CD14-positive monocyte (primary cell): ENCODE measurements around the gene SOAT2. TPM values are rescaled to one million over a fixed set of nuclear protein-coding genes. Genes with fewer than 3 reads are reported as not detected.

Source experiments
- DNase-seq, 3 donors: peaks; one replicate each; pipeline ENCODE4 v3.0.0-alpha.2; 2011 to 2022
- H2AFZ ChIP-seq: 2 replicates; pipeline ENCODE4 v1.6.0; 2012; ENCODE audit warnings: mild to moderate bottlenecking, low read depth, low read length, inconsistent platforms; ENCODE audit not compliant: insufficient read depth, poor library complexity, severe bottlenecking
- H3K27ac ChIP-seq, 2 donors: 1 replicate in 1 of 2; 2 replicates in 1 of 2; pipeline ENCODE4 v1.5.1; 2012 to 2013; ENCODE audit warnings: low read length in 2 of 2, control low read depth in 1 of 2, inconsistent platforms in 1 of 2, low read depth in 1 of 2, mild to moderate bottlenecking in 1 of 2
- H3K27me3 ChIP-seq, 2 donors: one replicate each; pipeline versions ENCODE4 v1.6.0 to v1.6.1; 2011 to 2013; ENCODE audit warnings: low read length in 2 of 2; ENCODE audit not compliant: control insufficient read depth in 2 of 2, insufficient read depth in 2 of 2
- H3K36me3 ChIP-seq, 2 donors: replicated peaks in 1 of 2; 1 replicate in 1 of 2; 2 replicates in 1 of 2; pipeline versions ENCODE4 v1.5.1 to v1.6.1; 2012 to 2013; ENCODE audit warnings: low read length in 2 of 2, control low read depth in 1 of 2, inconsistent platforms in 1 of 2, mild to moderate bottlenecking in 1 of 2; ENCODE audit not compliant: insufficient read depth in 2 of 2, control insufficient read depth in 1 of 2
- H3K4me1 ChIP-seq, 2 donors: 1 replicate in 1 of 2; 2 replicates in 1 of 2; pipeline versions ENCODE4 v1.5.1 to v1.6.1; 2012 to 2013; ENCODE audit warnings: low read length in 2 of 2, control low read depth in 1 of 2, inconsistent platforms in 1 of 2, mild to moderate bottlenecking in 1 of 2, moderate library complexity in 1 of 2; ENCODE audit not compliant: insufficient read depth in 2 of 2, control insufficient read depth in 1 of 2
- H3K4me2 ChIP-seq: replicated peaks from 2 replicates; pipeline ENCODE3; 2012; ENCODE audit warnings: low read length, moderate library complexity, mild to moderate bottlenecking; ENCODE audit not compliant: poor library complexity, severe bottlenecking; ENCODE audit errors: extremely low read depth
- H3K4me3 ChIP-seq, 3 experiments: fragments of 200-600 bp in 1 of 3; sonication (generic) in 1 of 3; replicated peaks in 1 of 3; 1 replicate in 2 of 3; 2 replicates in 1 of 3; pipeline ENCODE4 v1.5.1; 2011 to 2013; ENCODE audit warnings: low read length in 3 of 3, mild to moderate bottlenecking in 3 of 3, control low read depth in 2 of 3, low read depth in 2 of 3, inconsistent platforms in 1 of 3, moderate library complexity in 1 of 3
- H3K79me2 ChIP-seq: 2 replicates; pipeline ENCODE4 v1.6.0; 2012; ENCODE audit warnings: mild to moderate bottlenecking, control low read depth, inconsistent platforms, low read length, moderate library complexity; ENCODE audit not compliant: insufficient read depth
- H3K9ac ChIP-seq: 2 replicates; pipeline ENCODE4 v1.6.0; 2017; ENCODE audit warnings: low read length, mild to moderate bottlenecking; ENCODE audit not compliant: insufficient read depth, poor library complexity, severe bottlenecking
- H3K9me3 ChIP-seq, 2 donors: replicated peaks in 1 of 2; 1 replicate in 1 of 2; 2 replicates in 1 of 2; pipeline versions ENCODE4 v1.5.1 to v1.6.1; 2012 to 2013; ENCODE audit warnings: low read length in 2 of 2, control low read depth in 1 of 2; ENCODE audit not compliant: control insufficient read depth in 1 of 2, insufficient read depth in 1 of 2
- H4K20me1 ChIP-seq: 2 replicates; pipeline ENCODE4 v1.6.0; 2012; ENCODE audit warnings: mild to moderate bottlenecking, low read length, control low read depth, moderate library complexity; ENCODE audit not compliant: insufficient read depth
- H3K27ac Mint-ChIP-seq, 7 donors: one replicate each; pipeline ENCODE4 v1.8.0; 2020; ENCODE audit warnings: mild to moderate bottlenecking in 7 of 7, mixed read lengths in 7 of 7, moderate library complexity in 6 of 7, inconsistent platforms in 2 of 7
- H3K27me3 Mint-ChIP-seq, 3 donors: one replicate each; pipeline ENCODE4 v1.8.0; 2021 to 2022; ENCODE audit warnings: low read depth in 3 of 3, mild to moderate bottlenecking in 3 of 3, mixed read lengths in 3 of 3, moderate library complexity in 3 of 3, inconsistent platforms in 1 of 3
- H3K36me3 Mint-ChIP-seq, 2 donors: one replicate each; pipeline ENCODE4 v1.8.0; 2020; ENCODE audit warnings: mixed read lengths in 2 of 2, inconsistent platforms in 1 of 2, mild to moderate bottlenecking in 1 of 2
- H3K4me1 Mint-ChIP-seq: one replicate; pipeline ENCODE4 v1.8.0; 2020; ENCODE audit warnings: mild to moderate bottlenecking, mixed read lengths
- H3K4me3 Mint-ChIP-seq, 2 donors: one replicate each; pipeline ENCODE4 v1.8.0; 2020; ENCODE audit warnings: mild to moderate bottlenecking in 2 of 2, mixed read lengths in 2 of 2, moderate library complexity in 1 of 2
- H3K9me3 Mint-ChIP-seq, 7 donors: one replicate each; pipeline ENCODE4 v1.8.0; 2020 to 2022; ENCODE audit warnings: mixed read lengths in 7 of 7, mild to moderate bottlenecking in 6 of 7, moderate library complexity in 6 of 7, inconsistent platforms in 2 of 7
- WGBS: methylation state at CpG from one replicate; pipeline ENCODE4 v1.1.5; 2013; ENCODE audit warnings: missing lambda C conversion rate; ENCODE audit not compliant: insufficient coverage; 5-methylcytosine and 5-hydroxymethylcytosine counted together
- intact Hi-C, 2 donors: fragments of 100-400 bp; cut with micrococcal nuclease; formaldehyde crosslinking; loops; one replicate each; pipeline versions ENCODE4 v1.15.0 to v1.15.1; 2023
- polyA plus RNA-seq, 3 donors: library from polyadenylated mRNA; depleted of rRNA in 1 of 3; unstranded in 2 of 3; stranded (reverse) in 1 of 3; fragments of 300-500 nt in 2 of 3; fragments of >200 nt in 1 of 3; fragmentation: Illumina TruSeq in 2 of 3; gene quantifications; 1 replicate in 2 of 3; 2 replicates in 1 of 3; pipeline ENCODE4 v1.2.3, GENCODE V29; 2012 to 2021
- TF ChIP-seq, protein P1 (sequence below): fragments of 200-600 bp; IDR thresholded peaks from one replicate; pipeline ENCODE4 v1.8.0; 2022; ENCODE audit warnings: antibody characterized with exemption, mild to moderate bottlenecking

The SOAT2 gene
- polyA plus RNA-seq, 3 donors, result not detected

DNA sequence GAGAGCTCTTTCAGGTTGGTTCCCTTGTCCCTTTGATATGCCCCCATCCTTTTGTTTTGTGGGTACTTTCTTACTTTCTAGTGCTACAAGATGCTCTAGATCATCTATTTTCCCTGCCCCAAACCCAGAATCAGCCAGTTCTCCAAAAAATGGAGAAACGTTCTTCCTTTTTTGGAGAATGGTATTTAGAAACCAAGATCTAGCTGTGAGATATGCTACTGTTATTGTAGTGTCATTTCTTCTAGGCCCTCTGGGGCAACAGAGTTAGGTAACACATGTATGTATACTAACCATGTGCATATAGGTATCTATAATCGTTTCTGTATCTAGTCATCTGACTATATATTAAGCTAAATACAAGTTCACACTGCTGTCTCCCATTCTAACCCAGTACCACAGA, 12.7 kb upstream of the SOAT2 start:
- H3K27me3 Mint-ChIP-seq, result peaks cover 4 to 8% (median 5%) of the 10 kb centered on the region in 3 donors
- no CpG with 5 or more reads among the region's 2 CpGs for WGBS

DNA sequence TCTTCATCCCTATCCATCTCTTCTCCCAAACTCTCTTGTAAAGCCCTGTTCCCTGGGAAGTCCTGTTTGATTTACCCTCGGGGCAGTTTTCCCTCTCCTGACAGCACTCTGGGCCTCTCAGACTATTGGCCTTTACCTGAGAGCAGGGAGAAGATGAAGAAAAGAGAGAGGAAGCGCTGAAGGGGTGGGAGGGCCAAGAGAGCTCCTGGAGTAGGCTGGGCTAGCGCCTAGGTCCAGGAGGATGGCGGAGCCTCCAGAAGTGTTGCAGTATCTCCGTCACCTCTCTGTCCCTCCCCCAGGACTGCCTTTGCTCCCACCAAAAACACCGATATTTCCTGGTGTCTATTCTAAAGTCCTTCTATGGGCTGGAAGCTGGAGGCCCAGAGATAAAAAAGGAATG, 11.5 kb upstream of the SOAT2 start:
- Histone ChIP-seq H3K4me3 (no peak overlapping the region), H4K20me1 (no peaks in the 10 kb centered on the region), H3K79me2 (no peaks in the 10 kb centered on the region), H2AFZ (no peak overlapping the region), H3K27ac (no peak overlapping the region), H3K9ac (no peak overlapping the region), H3K4me2 (no peak overlapping the region), H3K4me1 (peaks cover 23 to 24% of the 10 kb centered on the region in 2 donors), H3K9me3 (no peaks in the 10 kb centered on the region), H3K27me3 (peaks cover 1 to 4% of the 10 kb centered on the region in 2 donors), H3K36me3 (no peaks in the 10 kb centered on the region)
- Mint-ChIP-seq H3K36me3 (peaks cover 0 to under 1% of the 10 kb centered on the region in 2 donors), H3K27ac (peak overlapping the region in 2 of 7 donors; percentile 21 to 69), H3K27me3 (peaks cover 12 to 16% (median 12%) of the 10 kb centered on the region in 3 donors), H3K4me1 (peaks cover 21% of the 10 kb centered on the region), H3K9me3 (peaks cover 0 to 6% (median 0%) of the 10 kb centered on the region in 7 donors), H3K4me3 (peak overlapping the region in 1 of 2 donors; percentile 25)
- TF ChIP-seq, protein P1, sequence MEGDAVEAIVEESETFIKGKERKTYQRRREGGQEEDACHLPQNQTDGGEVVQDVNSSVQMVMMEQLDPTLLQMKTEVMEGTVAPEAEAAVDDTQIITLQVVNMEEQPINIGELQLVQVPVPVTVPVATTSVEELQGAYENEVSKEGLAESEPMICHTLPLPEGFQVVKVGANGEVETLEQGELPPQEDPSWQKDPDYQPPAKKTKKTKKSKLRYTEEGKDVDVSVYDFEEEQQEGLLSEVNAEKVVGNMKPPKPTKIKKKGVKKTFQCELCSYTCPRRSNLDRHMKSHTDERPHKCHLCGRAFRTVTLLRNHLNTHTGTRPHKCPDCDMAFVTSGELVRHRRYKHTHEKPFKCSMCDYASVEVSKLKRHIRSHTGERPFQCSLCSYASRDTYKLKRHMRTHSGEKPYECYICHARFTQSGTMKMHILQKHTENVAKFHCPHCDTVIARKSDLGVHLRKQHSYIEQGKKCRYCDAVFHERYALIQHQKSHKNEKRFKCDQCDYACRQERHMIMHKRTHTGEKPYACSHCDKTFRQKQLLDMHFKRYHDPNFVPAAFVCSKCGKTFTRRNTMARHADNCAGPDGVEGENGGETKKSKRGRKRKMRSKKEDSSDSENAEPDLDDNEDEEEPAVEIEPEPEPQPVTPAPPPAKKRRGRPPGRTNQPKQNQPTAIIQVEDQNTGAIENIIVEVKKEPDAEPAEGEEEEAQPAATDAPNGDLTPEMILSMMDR, result no peak
- intact Hi-C loops, result loop anchor here in 1 of 2 donors (10.0 kb wide), 1 partner anchor 47 kb away; no protein-coding TSS in a partner anchor
- no peak for DNase-seq
- 80% methylated on average over 2 of the region's 6 CpGs for WGBS

More for the DNA sequence above, 12.7 kb upstream of the SOAT2 start:
- Mint-ChIP-seq H3K27ac (no peak overlapping the region), H3K36me3 (no peaks in the 10 kb centered on the region), H3K4me3 (no peak overlapping the region), H3K4me1 (peaks cover 12% of the 10 kb centered on the region), H3K9me3 (peaks cover 0 to 2% (median 0%) of the 10 kb centered on the region in 7 donors)
- peaks cover 13% of the 10 kb centered on the region in 2 donors for H3K4me1 ChIP-seq
- no peak for DNase-seq
- H3K27ac ChIP-seq, result no peak overlapping the region
- intact Hi-C loops, result loop anchor here in 1 of 2 donors (10.0 kb wide), 1 partner anchor 46 kb away; no protein-coding TSS in a partner anchor
- TF ChIP-seq, protein P1, result no peak
- no peaks in the 10 kb centered on the region for H3K27me3 ChIP-seq
- no peak overlapping the region for H3K4me3 ChIP-seq
- H3K9ac ChIP-seq, result no peak overlapping the region
- H3K4me2 ChIP-seq, result no peak overlapping the region
- no peaks in the 10 kb centered on the region for H3K36me3 ChIP-seq
- no peaks in the 10 kb centered on the region for H3K79me2 ChIP-seq
- H2AFZ ChIP-seq, result no peak overlapping the region
- H4K20me1 ChIP-seq, result no peaks in the 10 kb centered on the region
- no peaks in the 10 kb centered on the region for H3K9me3 ChIP-seq
